Stimulated activated CD4-positive, alpha-beta T cell treated with anti-CD3 and anti-CD28 coated beads, Interleukin-4, amount 100 ng/mL, for 24 hours (primary cell): ENCODE data around the gene ABCG2.

Source experiments
- DNase-seq: peaks from one replicate; pipeline ENCODE4 v3.0.0-alpha.2; 2020

The ABCG2 gene

GRCh38 chr4:88062311-88062710 is 96.1 kb downstream of the ABCG2 start:
- DNase-seq = no peak

GRCh38 chr4:88060431-88060830 is 98.0 kb downstream of the ABCG2 start:
- DNase-seq = no peak

GRCh38 chr4:88059766-88060165 is 98.7 kb downstream of the ABCG2 start:
- DNase-seq = no peak

GRCh38 chr4:88058295-88058694 is 100.1 kb downstream of the ABCG2 start:
- no peak for DNase-seq

- no peak for DNase-seq
Observed at GRCh38 chr4:88054901-88055300, 103.5 kb downstream of the ABCG2 start.

GRCh38 chr4:88054229-88054628 is 104.2 kb downstream of the ABCG2 start:
- DNase-seq = no peak

- no peak for DNase-seq
Observed at GRCh38 chr4:88045021-88045420, 113.4 kb downstream of the ABCG2 start.

- DNase-seq = no peak
Observed at GRCh38 chr4:88043586-88044340, 114.7 kb downstream of the ABCG2 start.

- no peak for DNase-seq
Observed at GRCh38 chr4:88043001-88043400, 115.4 kb downstream of the ABCG2 start.

- DNase-seq = no peak
Observed at GRCh38 chr4:88041626-88042025, 116.8 kb downstream of the ABCG2 start.

GRCh38 chr4:88040707-88041106 is 117.7 kb downstream of the ABCG2 start:
- no peak for DNase-seq
